Measurements from ENCODE around the gene JAKMIP2. TPM values are rescaled to one million over a fixed set of nuclear protein-coding genes. Genes with fewer than 3 reads are reported as not detected.

Gene JAKMIP2
- total RNA-seq, 1 experiment from 2014 or later, result 6.4 TPM

- H2AFZ ChIP-seq (ENCODE audit: low read length), result no peak overlapping the region
- no peaks in the 10 kb centered on the region for H3K27me3 ChIP-seq (ENCODE audit: insufficient read depth, low read length)
- no peak overlapping the region for H3K18ac ChIP-seq (ENCODE audit: insufficient read length, low read depth, low read length)
- no peak overlapping the region for H4K8ac ChIP-seq (replicated peaks; ENCODE audit: insufficient read length, low read depth, low read length)
- no peak overlapping the region for H2BK12ac ChIP-seq (ENCODE audit: insufficient read length, low read depth, low read length)
- H3K27ac Mint-ChIP-seq, result no peak overlapping the region; a peak in 1 of 7 replicates
- H3K9me3 Mint-ChIP-seq, result no peaks in the 10 kb centered on the region
- H4K5ac ChIP-seq (ENCODE audit: insufficient read length, low read depth, low read length), result no peak overlapping the region
- WGBS (ENCODE audit: extremely low coverage, insufficient read length, low lambda C conversion rate), result no CpG with 5 or more reads among the region's 6 CpGs
- H2BK120ac ChIP-seq (ENCODE audit: low read depth, low read length, poor library complexity, severe bottlenecking), result no peak overlapping the region
- H3K14ac ChIP-seq (ENCODE audit: insufficient read depth, low read length), result no peak overlapping the region
- H3K4ac ChIP-seq (ENCODE audit: low read depth, low read length), result no peak overlapping the region
- H3K9ac ChIP-seq (ENCODE audit: extremely low read depth, insufficient read length, low read length), result no peak overlapping the region
- no peaks in the 10 kb centered on the region for H3K23me2 ChIP-seq (ENCODE audit: insufficient read length, low read depth, low read length, poor library complexity, severe bottlenecking)
- no peak overlapping the region for H2BK5ac ChIP-seq (ENCODE audit: insufficient read length, low read length)
- no peaks in the 10 kb centered on the region for H3K9me3 ChIP-seq (ENCODE audit: control insufficient read depth, low read depth, low read length)
- peaks cover 30 to 80% (median 61%) of the 10 kb centered on the region in 3 experiments for H3K36me3 Mint-ChIP-seq (ENCODE audit: insufficient read depth in 1 of 3, low read depth in 3 of 3)
- no peak overlapping the region for H2BK15ac ChIP-seq (ENCODE audit: low read depth, low read length)
- H3K27ac ChIP-seq (ENCODE audit: insufficient read length, low read depth, low read length), result no peak overlapping the region
- no peak overlapping the region for H3K4me3 Mint-ChIP-seq
- no peak overlapping the region for H3K56ac ChIP-seq (ENCODE audit: insufficient read length, low read depth, low read length)
- H3K4me2 ChIP-seq (ENCODE audit: insufficient read depth, insufficient read length, low read length), result no peak overlapping the region
- H4K91ac ChIP-seq (ENCODE audit: insufficient read length, low read depth, low read length), result no peak overlapping the region
- peaks cover 7 to 8% of the 10 kb centered on the region in 2 experiments; a peak in 2 of 4 replicates for H3K4me1 Mint-ChIP-seq
- no peaks in the 10 kb centered on the region for H3K79me2 ChIP-seq (ENCODE audit: insufficient read depth, low read length)
- H2AK5ac ChIP-seq (ENCODE audit: insufficient read length, low read length), result no peak overlapping the region
- no peak overlapping the region for H2BK20ac ChIP-seq (ENCODE audit: low read depth, low read length, poor library complexity, severe bottlenecking)
- no peak overlapping the region for H3T11ph ChIP-seq (ENCODE audit: low read length)
- H3K23ac ChIP-seq (ENCODE audit: insufficient read length, low read depth, low read length), result no peak overlapping the region
- peaks cover 3% of the 10 kb centered on the region for H3K79me1 ChIP-seq (ENCODE audit: insufficient read depth, low read depth, low read length, poor library complexity, severe bottlenecking)
- no peak for TF ChIP-seq CTCF (conservative IDR thresholded peaks at IDR 0.05)
- no peaks in the 10 kb centered on the region for H4K20me1 ChIP-seq (ENCODE audit: control insufficient read depth, insufficient read depth, insufficient read length)
- DNase-seq, result no peak
- H3K4me1 ChIP-seq (ENCODE audit: insufficient read depth, low read length), result no peaks in the 10 kb centered on the region
- no peaks in the 10 kb centered on the region for H3K27me3 Mint-ChIP-seq (ENCODE audit: low read depth)
Observed at GRCh38 chr5:147617711-147618350, 164.7 kb downstream of the JAKMIP2 start.
